WTC11 (cell line): Measurements from ENCODE around the gene NXF1.

Experiments used
- CREM ChIP-seq: sonication (generic); formaldehyde crosslinking; IDR thresholded peaks from 2 replicates; pipeline ENCODE4 v1.8.1; 2022; ENCODE audit warnings: mild to moderate bottlenecking, missing genetic modification reagents, moderate library complexity
- CTCF ChIP-seq: fragments of 200-600 bp; IDR thresholded peaks from 2 replicates; pipeline ENCODE4 v1.8.0; 2022; ENCODE audit warnings: antibody characterized with exemption
- E2F4 ChIP-seq: sonication (generic); formaldehyde crosslinking; IDR thresholded peaks from 2 replicates; pipeline ENCODE4 v1.8.1; 2022; ENCODE audit warnings: low read depth, mild to moderate bottlenecking, moderate library complexity, missing genetic modification reagents, borderline replicate concordance
- EMX1 ChIP-seq: fragments of 250-450 bp; sonication (Bioruptor Pico); IDR thresholded peaks from 2 replicates; pipeline ENCODE4 v1.8.0; 2021; ENCODE audit warnings: mild to moderate bottlenecking
- ETV6 ChIP-seq: sonication (generic); formaldehyde crosslinking; IDR thresholded peaks from 2 replicates; pipeline ENCODE4 v1.8.1; 2022; ENCODE audit warnings: mild to moderate bottlenecking, missing genetic modification reagents
- FOXJ3 ChIP-seq: sonication (generic); formaldehyde crosslinking; IDR thresholded peaks from 2 replicates; pipeline ENCODE4 v1.9.0; 2021; ENCODE audit warnings: missing genetic modification reagents, mild to moderate bottlenecking, borderline replicate concordance
- GABPB1 ChIP-seq: sonication (generic); formaldehyde crosslinking; IDR thresholded peaks from 2 replicates; pipeline ENCODE4 v1.8.1; 2023; ENCODE audit warnings: mild to moderate bottlenecking, missing genetic modification reagents
- MAX ChIP-seq: sonication (generic); formaldehyde crosslinking; IDR thresholded peaks from 2 replicates; pipeline ENCODE4 v1.8.0; 2022; ENCODE audit warnings: mild to moderate bottlenecking, missing genetic modification reagents
- NFE2L1 ChIP-seq: sonication (generic); formaldehyde crosslinking; IDR thresholded peaks from 2 replicates; pipeline ENCODE4 v1.8.1; 2023; ENCODE audit warnings: missing genetic modification reagents
- NR2C2 ChIP-seq: sonication (generic); formaldehyde crosslinking; IDR thresholded peaks from 2 replicates; pipeline ENCODE4 v1.8.0; 2022; ENCODE audit warnings: mild to moderate bottlenecking, missing genetic modification reagents
- OVOL2 ChIP-seq: fragments of 250-450 bp; sonication (Bioruptor Pico); IDR thresholded peaks from 2 replicates; pipeline ENCODE4 v1.9.0; 2021; ENCODE audit warnings: mild to moderate bottlenecking, borderline replicate concordance
- USF1 ChIP-seq: sonication (generic); formaldehyde crosslinking; IDR thresholded peaks from 2 replicates; pipeline ENCODE4 v1.8.0; 2022; ENCODE audit warnings: mild to moderate bottlenecking, missing genetic modification reagents
- USF2 ChIP-seq: sonication (generic); formaldehyde crosslinking; IDR thresholded peaks from 2 replicates; pipeline ENCODE4 v1.8.1; 2023; ENCODE audit warnings: mild to moderate bottlenecking, missing genetic modification reagents, moderate library complexity
- ZNF671 ChIP-seq: fragments of 250-450 bp; sonication (Bioruptor Pico); IDR thresholded peaks from 2 replicates; pipeline ENCODE4 v1.8.0; 2021; ENCODE audit warnings: mild to moderate bottlenecking

GRCh38 chr11:62830904-62831519, 25.8 kb upstream of the NXF1 start:
- TF ChIP-seq CTCF = no peak
- TF ChIP-seq MAX = no peak
- no peak for TF ChIP-seq OVOL2 (CRISPR knock-in tag)
- no peak for TF ChIP-seq NFE2L1 (CRISPR knock-in tag)
- TF ChIP-seq FOXJ3 (CRISPR knock-in tag) = no peak
- no peak for TF ChIP-seq ZNF671 (CRISPR knock-in tag)
- TF ChIP-seq ETV6 (CRISPR knock-in tag) = no peak
- TF ChIP-seq EMX1 = no peak
- no peak for TF ChIP-seq NR2C2 (CRISPR knock-in tag)
- no peak for TF ChIP-seq GABPB1 (CRISPR knock-in tag)
- TF ChIP-seq USF1 (CRISPR knock-in tag) = no peak
- no peak for TF ChIP-seq CREM (CRISPR knock-in tag)
- TF ChIP-seq E2F4 (CRISPR knock-in tag) = no peak
- no peak for TF ChIP-seq USF2
